ENCODE measurements around the gene ITLN1.

DNA sequence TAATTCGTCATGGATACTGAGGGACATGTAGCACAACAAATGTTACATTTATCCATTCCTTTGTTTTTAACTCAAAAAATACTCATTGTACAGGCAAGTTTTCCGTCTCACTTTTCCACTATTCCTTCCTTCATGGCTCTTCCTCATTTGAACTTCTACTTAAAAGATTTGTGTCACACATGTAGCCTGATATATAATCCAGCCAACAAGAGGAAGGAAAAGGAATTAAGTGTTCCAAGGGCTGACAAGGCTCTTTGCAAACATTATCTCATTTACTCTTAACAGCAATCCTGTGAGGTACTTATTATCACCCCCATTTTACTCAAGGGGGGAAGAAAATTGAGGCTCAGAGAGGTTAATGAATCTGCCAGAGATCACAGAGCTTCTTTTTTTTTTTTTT is 45.2 kb downstream of the ITLN1 start:
- TF ChIP-seq, protein P1, sequence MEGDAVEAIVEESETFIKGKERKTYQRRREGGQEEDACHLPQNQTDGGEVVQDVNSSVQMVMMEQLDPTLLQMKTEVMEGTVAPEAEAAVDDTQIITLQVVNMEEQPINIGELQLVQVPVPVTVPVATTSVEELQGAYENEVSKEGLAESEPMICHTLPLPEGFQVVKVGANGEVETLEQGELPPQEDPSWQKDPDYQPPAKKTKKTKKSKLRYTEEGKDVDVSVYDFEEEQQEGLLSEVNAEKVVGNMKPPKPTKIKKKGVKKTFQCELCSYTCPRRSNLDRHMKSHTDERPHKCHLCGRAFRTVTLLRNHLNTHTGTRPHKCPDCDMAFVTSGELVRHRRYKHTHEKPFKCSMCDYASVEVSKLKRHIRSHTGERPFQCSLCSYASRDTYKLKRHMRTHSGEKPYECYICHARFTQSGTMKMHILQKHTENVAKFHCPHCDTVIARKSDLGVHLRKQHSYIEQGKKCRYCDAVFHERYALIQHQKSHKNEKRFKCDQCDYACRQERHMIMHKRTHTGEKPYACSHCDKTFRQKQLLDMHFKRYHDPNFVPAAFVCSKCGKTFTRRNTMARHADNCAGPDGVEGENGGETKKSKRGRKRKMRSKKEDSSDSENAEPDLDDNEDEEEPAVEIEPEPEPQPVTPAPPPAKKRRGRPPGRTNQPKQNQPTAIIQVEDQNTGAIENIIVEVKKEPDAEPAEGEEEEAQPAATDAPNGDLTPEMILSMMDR (IDR thresholded peaks at IDR 0.05; ENCODE audit: poor library complexity) = no peak
- no peak for TF ChIP-seq EZH2 (IDR thresholded peaks at IDR 0.05; ENCODE audit: borderline replicate concordance)
- TF ChIP-seq EZH2phosphoT487 (IDR thresholded peaks at IDR 0.05; ENCODE audit: low read depth, severe bottlenecking, unreplicated experiment) = no peak

All from hepatocyte (in vitro differentiated cells).